ENCODE data around the gene VANGL2.

DNA sequence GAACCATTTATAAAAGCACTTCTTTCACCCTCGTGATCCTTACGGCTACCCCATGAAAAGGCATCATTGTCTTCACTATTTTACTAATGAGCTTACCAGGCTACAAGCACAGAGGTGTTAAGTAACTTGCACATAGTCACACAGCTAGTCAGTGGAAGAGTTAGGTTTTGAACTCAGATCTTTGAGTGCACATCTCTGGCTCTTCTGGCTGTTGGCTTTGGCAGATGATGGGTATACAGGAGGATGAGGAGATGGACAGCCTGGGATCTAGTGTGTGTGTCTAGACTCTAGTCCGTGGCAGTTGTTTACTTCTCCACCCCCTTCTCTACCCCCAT is 11.6 kb downstream of the VANGL2 start:
- TF ChIP-seq, protein P1, sequence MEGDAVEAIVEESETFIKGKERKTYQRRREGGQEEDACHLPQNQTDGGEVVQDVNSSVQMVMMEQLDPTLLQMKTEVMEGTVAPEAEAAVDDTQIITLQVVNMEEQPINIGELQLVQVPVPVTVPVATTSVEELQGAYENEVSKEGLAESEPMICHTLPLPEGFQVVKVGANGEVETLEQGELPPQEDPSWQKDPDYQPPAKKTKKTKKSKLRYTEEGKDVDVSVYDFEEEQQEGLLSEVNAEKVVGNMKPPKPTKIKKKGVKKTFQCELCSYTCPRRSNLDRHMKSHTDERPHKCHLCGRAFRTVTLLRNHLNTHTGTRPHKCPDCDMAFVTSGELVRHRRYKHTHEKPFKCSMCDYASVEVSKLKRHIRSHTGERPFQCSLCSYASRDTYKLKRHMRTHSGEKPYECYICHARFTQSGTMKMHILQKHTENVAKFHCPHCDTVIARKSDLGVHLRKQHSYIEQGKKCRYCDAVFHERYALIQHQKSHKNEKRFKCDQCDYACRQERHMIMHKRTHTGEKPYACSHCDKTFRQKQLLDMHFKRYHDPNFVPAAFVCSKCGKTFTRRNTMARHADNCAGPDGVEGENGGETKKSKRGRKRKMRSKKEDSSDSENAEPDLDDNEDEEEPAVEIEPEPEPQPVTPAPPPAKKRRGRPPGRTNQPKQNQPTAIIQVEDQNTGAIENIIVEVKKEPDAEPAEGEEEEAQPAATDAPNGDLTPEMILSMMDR (IDR thresholded peaks at IDR 0.05), result no peak
- TF ChIP-seq POLR2A (IDR thresholded peaks at IDR 0.05), result no peak
- TF ChIP-seq POLR2AphosphoS5 (IDR thresholded peaks at IDR 0.05), result no peak

Data from prostate gland (tissue), 2 donors.